Measurements from ENCODE around the gene SPPL3. TPM values are rescaled to one million over a fixed set of nuclear protein-coding genes. Genes with fewer than 3 reads are reported as not detected.

The SPPL3 gene, protein sequence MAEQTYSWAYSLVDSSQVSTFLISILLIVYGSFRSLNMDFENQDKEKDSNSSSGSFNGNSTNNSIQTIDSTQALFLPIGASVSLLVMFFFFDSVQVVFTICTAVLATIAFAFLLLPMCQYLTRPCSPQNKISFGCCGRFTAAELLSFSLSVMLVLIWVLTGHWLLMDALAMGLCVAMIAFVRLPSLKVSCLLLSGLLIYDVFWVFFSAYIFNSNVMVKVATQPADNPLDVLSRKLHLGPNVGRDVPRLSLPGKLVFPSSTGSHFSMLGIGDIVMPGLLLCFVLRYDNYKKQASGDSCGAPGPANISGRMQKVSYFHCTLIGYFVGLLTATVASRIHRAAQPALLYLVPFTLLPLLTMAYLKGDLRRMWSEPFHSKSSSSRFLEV
- total RNA-seq (2014; rRNA removed; shearing (Covaris generic)), result 8.7 and 9.3 TPM in 2 replicates

DNA sequence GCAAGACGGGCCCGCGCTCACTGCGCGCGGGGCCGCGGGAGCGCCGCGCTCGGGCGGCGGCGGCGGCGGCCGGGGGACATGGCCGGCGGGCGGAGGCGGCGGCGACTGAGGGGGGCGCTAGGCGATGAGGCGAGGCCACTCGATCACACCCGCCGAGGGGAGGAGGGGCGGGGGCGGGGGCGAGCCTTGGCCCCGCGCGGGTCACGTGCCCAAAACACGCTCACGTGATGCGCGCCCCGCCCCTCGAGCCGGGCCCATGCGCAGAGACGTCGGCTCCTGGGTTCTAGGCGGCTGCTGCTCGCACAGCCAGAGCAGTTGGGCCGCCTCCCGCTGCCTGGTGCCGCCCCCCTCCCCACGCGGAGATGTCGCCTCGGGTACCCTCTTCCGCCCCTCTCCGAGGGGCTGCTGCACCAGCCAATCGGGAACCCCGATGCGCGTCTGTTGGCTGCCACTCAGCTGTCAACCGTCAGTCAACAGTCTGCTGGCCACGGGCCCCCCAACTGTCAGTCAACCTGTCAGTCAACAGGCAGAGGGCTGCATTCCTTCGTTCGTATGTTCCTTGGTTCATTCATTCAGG, at the start of gene SPPL3:
Gene SPPL3 (minus strand): TSS at position 162 of the 577 bp plus-strand sequence. CDS start 491 bp downstream, outside the sequence.

DNA sequence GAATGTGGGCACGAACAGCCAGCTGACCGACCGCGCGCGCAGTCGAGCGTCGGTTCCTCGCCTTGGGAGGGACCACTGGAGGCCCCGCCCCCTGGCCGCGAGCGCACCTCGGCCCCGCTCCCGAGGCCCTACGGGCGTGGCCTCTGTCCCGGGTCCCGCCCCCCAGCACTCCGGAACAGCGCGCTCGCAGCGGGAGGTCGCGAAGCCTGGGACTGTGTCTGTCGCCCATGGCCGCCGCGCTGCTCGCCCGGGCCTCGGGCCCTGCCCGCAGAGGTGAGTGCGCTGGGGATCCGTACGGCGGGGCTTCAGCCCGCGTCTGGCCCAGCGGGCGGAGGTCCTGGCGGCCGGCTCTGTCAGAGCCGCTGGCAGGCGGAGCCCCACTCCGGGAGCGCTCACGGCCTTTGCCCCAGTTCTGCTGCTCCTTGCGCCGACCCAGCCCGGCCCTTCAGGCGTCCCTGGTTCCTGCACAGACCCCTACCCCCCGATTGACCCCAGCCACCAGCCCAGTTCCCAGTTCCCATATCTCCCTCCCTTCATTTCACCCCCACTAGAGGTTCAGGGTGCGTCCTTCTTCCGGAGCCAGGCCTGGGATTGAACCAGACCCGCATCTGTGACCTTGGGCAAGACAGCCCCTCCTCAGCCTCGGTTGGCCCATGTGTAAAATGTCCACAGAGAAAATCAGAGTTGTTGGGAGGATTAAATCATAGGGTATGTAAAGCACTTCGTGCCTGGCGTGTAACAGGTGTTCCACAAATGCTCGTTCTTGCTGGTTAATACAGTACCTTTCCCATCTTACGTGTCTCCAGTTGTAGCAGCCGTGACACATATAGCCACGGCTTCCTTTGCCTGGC, 178.3 kb downstream of the SPPL3 start, which contains the start of gene ACADS:
Gene ACADS (plus strand): TSS at position 168 of the 851 bp plus-strand sequence. CDS start 60 bp downstream, at position 228.

Other genes with a start within 250 kb of the SPPL3 start
- gene MLEC, start 217.2 kb downstream of the SPPL3 start, total RNA-seq (2014; rRNA removed; shearing (Covaris generic)), result 79.1 and 82.7 TPM in 2 replicates
- 19.3 and 26.3 TPM in 2 replicates for gene UNC119B, start 193.9 kb downstream of the SPPL3 start, total RNA-seq (2014; rRNA removed; shearing (Covaris generic))
- gene ACADS, start 178.5 kb downstream of the SPPL3 start, total RNA-seq (2014; rRNA removed; shearing (Covaris generic)), result 11.9 and 12.7 TPM in 2 replicates
- gene HNF1A, start 74.2 kb upstream of the SPPL3 start, total RNA-seq (2014; rRNA removed; shearing (Covaris generic)), result not detected in 2 replicates
- 30.0 and 32.5 TPM in 2 replicates for gene C12orf43, start 112.1 kb upstream of the SPPL3 start, total RNA-seq (2014; rRNA removed; shearing (Covaris generic))
- 0.87 and 1.2 TPM in 2 replicates for gene OASL, start 134.9 kb upstream of the SPPL3 start, total RNA-seq (2014; rRNA removed; shearing (Covaris generic))
- gene P2RX7, start 228.5 kb upstream of the SPPL3 start, total RNA-seq (2014; rRNA removed; shearing (Covaris generic)), result 0.19 and 0.75 TPM in 2 replicates